IPS DF 19.7 (cell line): ENCODE results near the gene PILRA.
"Not testable (repeated sequence)": the region's sequence is repeated elsewhere in the genome, so short reads cannot be mapped to it uniquely, and the experiment has no call there.

ENCODE experiments used
- DNase-seq: peaks from one replicate; pipeline ENCODE4 v3.0.0-alpha.2; 2013; ENCODE audit warnings: low read depth, low spot score

PILRA gene

GRCh38 chr7:100434297-100435144 lies 61.2 kb downstream of the PILRA start:
- no peak for DNase-seq

GRCh38 chr7:100435401-100436304 lies 62.4 kb downstream of the PILRA start:
- DNase-seq = no peak

GRCh38 chr7:100437150-100438100 lies 64.1 kb downstream of the PILRA start:
- no peak for DNase-seq

- DNase-seq = no peak
Measured at GRCh38 chr7:100438172-100438571, 64.9 kb downstream of the PILRA start.

- not testable (repeated sequence) for DNase-seq
Measured at GRCh38 chr7:100438731-100439130, 65.4 kb downstream of the PILRA start.

GRCh38 chr7:100439244-100439643 lies 66.0 kb downstream of the PILRA start:
- DNase-seq = not testable (repeated sequence)

GRCh38 chr7:100441641-100442535 lies 68.6 kb downstream of the PILRA start:
- no peak for DNase-seq

- no peak for DNase-seq
Measured at GRCh38 chr7:100443096-100443840, 70.0 kb downstream of the PILRA start.

- DNase-seq = no peak
Measured at GRCh38 chr7:100444311-100445278, 71.3 kb downstream of the PILRA start.

GRCh38 chr7:100446040-100446439 lies 72.8 kb downstream of the PILRA start:
- DNase-seq = no peak

- DNase-seq = not testable (repeated sequence)
Measured at GRCh38 chr7:100447363-100447762, 74.1 kb downstream of the PILRA start.

GRCh38 chr7:100449190-100449795 lies 76.0 kb downstream of the PILRA start:
- DNase-seq = no peak
